ENCODE results near the gene AKR7A2. TPM values are rescaled to one million over a fixed set of nuclear protein-coding genes. Genes with fewer than 3 reads are reported as not detected.

The AKR7A2 gene
- total RNA-seq, 1 donor from 2014 or later = 67.8 TPM

DNA sequence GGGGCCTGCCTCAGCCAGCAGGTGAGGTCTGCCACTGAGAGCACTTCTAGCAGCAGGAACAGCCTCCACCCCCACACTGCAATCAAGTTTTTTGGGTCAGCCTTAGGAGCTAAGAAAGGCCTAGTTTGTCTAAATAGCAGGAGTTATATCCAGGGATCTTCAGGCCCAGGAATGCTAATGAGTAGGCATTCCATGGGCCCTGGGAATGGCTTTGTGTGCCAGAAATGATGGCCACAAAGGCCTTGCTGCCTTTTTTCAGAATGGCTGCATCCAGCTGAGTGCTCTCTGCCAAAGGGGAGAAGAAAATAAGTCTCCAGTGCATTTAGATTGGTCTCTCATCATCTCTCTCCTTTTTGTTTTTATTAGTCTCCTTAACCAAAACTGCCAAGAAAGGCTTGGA, 57.5 kb downstream of the AKR7A2 start:
- Mint-ChIP-seq H3K27ac (ENCODE audit: unreplicated experiment) (no peak overlapping the region), H3K9me3 (ENCODE audit: unreplicated experiment) (no peaks in the 10 kb centered on the region), H3K36me3 (ENCODE audit: unreplicated experiment) (peaks cover 9% of the 10 kb centered on the region), H3K4me3 (ENCODE audit: unreplicated experiment) (no peak overlapping the region), H3K4me1 (ENCODE audit: unreplicated experiment) (peaks cover 22% of the 10 kb centered on the region), H3K27me3 (ENCODE audit: unreplicated experiment) (no peaks in the 10 kb centered on the region)
- DNase-seq (ENCODE audit: extremely low spot score, unreplicated experiment) = no peak
- TF ChIP-seq, protein P1, sequence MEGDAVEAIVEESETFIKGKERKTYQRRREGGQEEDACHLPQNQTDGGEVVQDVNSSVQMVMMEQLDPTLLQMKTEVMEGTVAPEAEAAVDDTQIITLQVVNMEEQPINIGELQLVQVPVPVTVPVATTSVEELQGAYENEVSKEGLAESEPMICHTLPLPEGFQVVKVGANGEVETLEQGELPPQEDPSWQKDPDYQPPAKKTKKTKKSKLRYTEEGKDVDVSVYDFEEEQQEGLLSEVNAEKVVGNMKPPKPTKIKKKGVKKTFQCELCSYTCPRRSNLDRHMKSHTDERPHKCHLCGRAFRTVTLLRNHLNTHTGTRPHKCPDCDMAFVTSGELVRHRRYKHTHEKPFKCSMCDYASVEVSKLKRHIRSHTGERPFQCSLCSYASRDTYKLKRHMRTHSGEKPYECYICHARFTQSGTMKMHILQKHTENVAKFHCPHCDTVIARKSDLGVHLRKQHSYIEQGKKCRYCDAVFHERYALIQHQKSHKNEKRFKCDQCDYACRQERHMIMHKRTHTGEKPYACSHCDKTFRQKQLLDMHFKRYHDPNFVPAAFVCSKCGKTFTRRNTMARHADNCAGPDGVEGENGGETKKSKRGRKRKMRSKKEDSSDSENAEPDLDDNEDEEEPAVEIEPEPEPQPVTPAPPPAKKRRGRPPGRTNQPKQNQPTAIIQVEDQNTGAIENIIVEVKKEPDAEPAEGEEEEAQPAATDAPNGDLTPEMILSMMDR (IDR thresholded peaks at IDR 0.05) = no peak

Other genes with a start within 250 kb of the AKR7A2 start
- gene UBR4, start 101.9 kb downstream of the AKR7A2 start, total RNA-seq = 161 and 175 TPM in 2 replicates
- 52.2 and 52.9 TPM in 2 replicates for gene EMC1, start 60.6 kb downstream of the AKR7A2 start, total RNA-seq
- 22.4 and 23.6 TPM in 2 replicates for gene MRTO4, start 60.3 kb downstream of the AKR7A2 start, total RNA-seq
- 1.5 and 2.1 TPM in 2 replicates for gene AKR7A3, start 23.4 kb downstream of the AKR7A2 start, total RNA-seq
- 25.8 and 29.0 TPM in 2 replicates for gene SLC66A1, start 182 bp upstream of the AKR7A2 start, total RNA-seq
- 403 and 412 TPM in 2 replicates for gene CAPZB, start 173.4 kb upstream of the AKR7A2 start, total RNA-seq